RWPE2 (cell line): ENCODE data around the gene LDLRAD1.

ENCODE experiments used
- ATAC-seq: fragments of 200-7000 bp; cut with Tn5 transposase; 3 replicates; pipeline ENCODE4 v1.9.1; 2021; ENCODE audit warnings: low read depth
- DNase-seq: peaks from one replicate; pipeline ENCODE4 v3.0.0-alpha.2; 2020; ENCODE audit warnings: low spot score
- H3K27ac ChIP-seq: fragments of 450-650 bp; 2 replicates; pipeline ENCODE4 v1.5.1; 2017; ENCODE audit warnings: mild to moderate bottlenecking; ENCODE audit not compliant: poor library complexity, severe bottlenecking
- H3K27me3 ChIP-seq: fragments of 250-450 bp; sonication (Bioruptor Pico); 2 replicates; pipeline ENCODE4 v1.5.1; 2021; ENCODE audit warnings: mild to moderate bottlenecking, moderate library complexity; ENCODE audit not compliant: insufficient read depth, poor library complexity, severe bottlenecking
- H3K36me3 ChIP-seq: fragments of 250-450 bp; sonication (Bioruptor Pico); 2 replicates; pipeline ENCODE4 v1.5.1; 2020; ENCODE audit warnings: low read depth, mild to moderate bottlenecking, moderate library complexity
- H3K4me1 ChIP-seq: fragments of 250-450 bp; sonication (Bioruptor Pico); 2 replicates; pipeline ENCODE4 v1.5.1; 2021; ENCODE audit warnings: mild to moderate bottlenecking, moderate library complexity; ENCODE audit not compliant: insufficient read depth, poor library complexity, severe bottlenecking
- H3K4me3 ChIP-seq: fragments of 250-450 bp; sonication (Bioruptor Pico); 2 replicates; pipeline ENCODE4 v1.5.1; 2021; ENCODE audit warnings: mild to moderate bottlenecking, moderate library complexity; ENCODE audit not compliant: severe bottlenecking
- H3K9me3 ChIP-seq: fragments of 250-450 bp; sonication (Bioruptor Pico); 2 replicates; pipeline ENCODE4 v1.5.1; 2021; ENCODE audit warnings: mild to moderate bottlenecking, moderate library complexity; ENCODE audit not compliant: severe bottlenecking
- CTCF ChIP-seq: fragments of 450-650 bp; IDR thresholded peaks from one replicate; pipeline ENCODE4 v1.5.1; 2017; ENCODE audit warnings: mild to moderate bottlenecking, moderate library complexity; ENCODE audit not compliant: poor library complexity, severe bottlenecking

Gene LDLRAD1

GRCh38 chr1:54046671-54047383, 28.8 kb upstream of the LDLRAD1 start:
- H3K36me3 ChIP-seq: peaks cover 32% of the 10 kb centered on the region
- H3K4me1 ChIP-seq: peaks cover 6% of the 10 kb centered on the region
- ATAC-seq (no peak), DNase-seq (no peak)
- no peaks in the 10 kb centered on the region for H3K9me3 ChIP-seq
- no peak overlapping the region for H3K27ac ChIP-seq
- no peak for TF ChIP-seq CTCF
- no peak overlapping the region for H3K4me3 ChIP-seq
- no peaks in the 10 kb centered on the region for H3K27me3 ChIP-seq

- H3K4me1 ChIP-seq: no peaks in the 10 kb centered on the region
- H3K27me3 ChIP-seq: no peaks in the 10 kb centered on the region
- H3K36me3 ChIP-seq: peaks cover 46% of the 10 kb centered on the region
- H3K27ac ChIP-seq: no peak overlapping the region
- no peak overlapping the region for H3K4me3 ChIP-seq
- no peak for TF ChIP-seq CTCF
- H3K9me3 ChIP-seq: no peaks in the 10 kb centered on the region
- ATAC-seq: no peak
- no peak for DNase-seq
Observed at GRCh38 chr1:54045496-54045895, 27.5 kb upstream of the LDLRAD1 start.

DNA sequence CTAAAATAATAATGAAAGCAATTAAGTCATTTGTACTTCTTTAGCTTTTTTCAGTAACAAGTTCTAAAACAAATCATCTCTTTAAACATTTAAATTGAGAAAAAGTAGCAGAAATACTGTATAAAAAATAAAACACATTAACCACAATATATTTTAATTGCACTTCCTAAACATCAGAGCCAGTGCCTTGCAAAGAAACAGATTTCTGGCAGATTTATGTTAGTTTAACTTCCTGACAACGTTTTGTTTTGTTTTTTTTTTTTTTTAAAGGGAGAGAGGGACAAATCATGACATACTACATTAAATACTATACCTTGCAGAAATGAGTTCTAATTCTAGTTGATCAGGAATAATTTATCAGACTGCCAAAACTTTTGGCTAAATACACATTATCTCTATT, 23.8 kb upstream of the LDLRAD1 start:
- TF ChIP-seq CTCF: no peak
- Histone ChIP-seq H3K36me3 (peaks cover 81% of the 10 kb centered on the region), H3K4me1 (no peaks in the 10 kb centered on the region), H3K27me3 (no peaks in the 10 kb centered on the region), H3K27ac (no peak overlapping the region), H3K9me3 (no peaks in the 10 kb centered on the region), H3K4me3 (no peak overlapping the region)
- ATAC-seq (no peak), DNase-seq (no peak)

DNA sequence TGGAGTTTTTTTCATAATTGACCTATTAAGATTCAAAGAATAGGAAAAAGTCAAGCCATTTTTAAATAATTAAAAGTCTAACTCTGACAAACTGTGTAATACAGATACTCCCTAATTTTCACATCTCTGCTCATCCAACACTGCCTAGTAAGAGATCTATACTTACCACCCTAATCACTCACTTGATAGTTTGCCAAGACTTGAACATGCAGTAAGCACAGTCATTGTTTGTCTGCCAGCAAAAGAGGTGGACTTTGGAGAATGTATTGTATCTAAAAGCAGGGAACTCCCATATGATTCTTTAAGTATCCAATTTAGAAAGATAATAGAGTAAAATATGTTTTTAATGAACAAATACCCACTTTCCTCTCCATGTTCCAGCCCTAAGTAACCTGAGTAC, 19.5 kb upstream of the LDLRAD1 start:
- Histone ChIP-seq H3K4me3 (no peak overlapping the region), H3K36me3 (peaks cover 85% of the 10 kb centered on the region), H3K4me1 (no peaks in the 10 kb centered on the region), H3K9me3 (no peaks in the 10 kb centered on the region), H3K27ac (no peak overlapping the region), H3K27me3 (no peaks in the 10 kb centered on the region)
- no peak for ATAC-seq
- TF ChIP-seq CTCF: no peak
- no peak for DNase-seq
